ENCODE results near the gene PIM3. TPM values are rescaled to one million over a fixed set of nuclear protein-coding genes. Genes with fewer than 3 reads are reported as not detected.

PIM3 gene
- total and polyA plus RNA-seq, 10 of the 15 experiments (the other 5 are each of a cell fraction or from before 2014, with no cell fraction given) = 0.31 to 60.8 (median 12.4) TPM

GRCh38 chr22:49928185-49928495, 32.4 kb upstream of the PIM3 start:
- peaks cover 59% of the 10 kb centered on the region for H3K4me1 ChIP-seq (ENCODE audit: control insufficient read depth, insufficient read depth, low read length)
- SMC1A ChIA-PET (ENCODE audit: uncharacterized antibody, unreplicated experiment) = no interaction called here
- in situ Hi-C loops (cut with MboI) = no loop called here
- TF ChIP-seq CHD4 (IDR thresholded peaks at IDR 0.05) (no peak), YY1 (IDR thresholded peaks at IDR 0.05; ENCODE audit: low read depth, low read length) (no peak), MXI1 (IDR thresholded peaks at IDR 0.05; ENCODE audit: low read depth, low read length) (no peak), NFYB (IDR thresholded peaks at IDR 0.05; ENCODE audit: insufficient read depth, low read depth, low read length) (no peak), SIN3A (IDR thresholded peaks at IDR 0.05; ENCODE audit: low read depth, low read length) (no peak), NBN (IDR thresholded peaks at IDR 0.05) (no peak), ESRRA (IDR thresholded peaks at IDR 0.05; ENCODE audit: low read length) (no peak), MTA3 (IDR thresholded peaks at IDR 0.05; ENCODE audit: borderline replicate concordance, low read length) (no peak), ZNF384 (IDR thresholded peaks at IDR 0.05; ENCODE audit: borderline replicate concordance, low read depth, low read length) (no peak), USF2 (IDR thresholded peaks at IDR 0.05; ENCODE audit: borderline replicate concordance, low read depth, low read length) (no peak), ZBED1 (IDR thresholded peaks at IDR 0.05; ENCODE audit: borderline replicate concordance) (no peak), EED (IDR thresholded peaks at IDR 0.05; ENCODE audit: low read depth) (no peak), BCL11A (IDR thresholded peaks at IDR 0.05; ENCODE audit: low read depth, low read length) (no peak), RAD21 (IDR thresholded peaks at IDR 0.05; ENCODE audit: insufficient read depth, low read depth, low read length) (no peak)
- TF ChIP-seq, protein P1, sequence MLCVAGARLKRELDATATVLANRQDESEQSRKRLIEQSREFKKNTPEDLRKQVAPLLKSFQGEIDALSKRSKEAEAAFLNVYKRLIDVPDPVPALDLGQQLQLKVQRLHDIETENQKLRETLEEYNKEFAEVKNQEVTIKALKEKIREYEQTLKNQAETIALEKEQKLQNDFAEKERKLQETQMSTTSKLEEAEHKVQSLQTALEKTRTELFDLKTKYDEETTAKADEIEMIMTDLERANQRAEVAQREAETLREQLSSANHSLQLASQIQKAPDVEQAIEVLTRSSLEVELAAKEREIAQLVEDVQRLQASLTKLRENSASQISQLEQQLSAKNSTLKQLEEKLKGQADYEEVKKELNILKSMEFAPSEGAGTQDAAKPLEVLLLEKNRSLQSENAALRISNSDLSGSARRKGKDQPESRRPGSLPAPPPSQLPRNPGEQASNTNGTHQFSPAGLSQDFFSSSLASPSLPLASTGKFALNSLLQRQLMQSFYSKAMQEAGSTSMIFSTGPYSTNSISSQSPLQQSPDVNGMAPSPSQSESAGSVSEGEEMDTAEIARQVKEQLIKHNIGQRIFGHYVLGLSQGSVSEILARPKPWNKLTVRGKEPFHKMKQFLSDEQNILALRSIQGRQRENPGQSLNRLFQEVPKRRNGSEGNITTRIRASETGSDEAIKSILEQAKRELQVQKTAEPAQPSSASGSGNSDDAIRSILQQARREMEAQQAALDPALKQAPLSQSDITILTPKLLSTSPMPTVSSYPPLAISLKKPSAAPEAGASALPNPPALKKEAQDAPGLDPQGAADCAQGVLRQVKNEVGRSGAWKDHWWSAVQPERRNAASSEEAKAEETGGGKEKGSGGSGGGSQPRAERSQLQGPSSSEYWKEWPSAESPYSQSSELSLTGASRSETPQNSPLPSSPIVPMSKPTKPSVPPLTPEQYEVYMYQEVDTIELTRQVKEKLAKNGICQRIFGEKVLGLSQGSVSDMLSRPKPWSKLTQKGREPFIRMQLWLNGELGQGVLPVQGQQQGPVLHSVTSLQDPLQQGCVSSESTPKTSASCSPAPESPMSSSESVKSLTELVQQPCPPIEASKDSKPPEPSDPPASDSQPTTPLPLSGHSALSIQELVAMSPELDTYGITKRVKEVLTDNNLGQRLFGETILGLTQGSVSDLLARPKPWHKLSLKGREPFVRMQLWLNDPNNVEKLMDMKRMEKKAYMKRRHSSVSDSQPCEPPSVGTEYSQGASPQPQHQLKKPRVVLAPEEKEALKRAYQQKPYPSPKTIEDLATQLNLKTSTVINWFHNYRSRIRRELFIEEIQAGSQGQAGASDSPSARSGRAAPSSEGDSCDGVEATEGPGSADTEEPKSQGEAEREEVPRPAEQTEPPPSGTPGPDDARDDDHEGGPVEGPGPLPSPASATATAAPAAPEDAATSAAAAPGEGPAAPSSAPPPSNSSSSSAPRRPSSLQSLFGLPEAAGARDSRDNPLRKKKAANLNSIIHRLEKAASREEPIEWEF (IDR thresholded peaks at IDR 0.05; ENCODE audit: insufficient replicate concordance, low read depth, low read length) = no peak
- TF ChIP-seq, protein P2, sequence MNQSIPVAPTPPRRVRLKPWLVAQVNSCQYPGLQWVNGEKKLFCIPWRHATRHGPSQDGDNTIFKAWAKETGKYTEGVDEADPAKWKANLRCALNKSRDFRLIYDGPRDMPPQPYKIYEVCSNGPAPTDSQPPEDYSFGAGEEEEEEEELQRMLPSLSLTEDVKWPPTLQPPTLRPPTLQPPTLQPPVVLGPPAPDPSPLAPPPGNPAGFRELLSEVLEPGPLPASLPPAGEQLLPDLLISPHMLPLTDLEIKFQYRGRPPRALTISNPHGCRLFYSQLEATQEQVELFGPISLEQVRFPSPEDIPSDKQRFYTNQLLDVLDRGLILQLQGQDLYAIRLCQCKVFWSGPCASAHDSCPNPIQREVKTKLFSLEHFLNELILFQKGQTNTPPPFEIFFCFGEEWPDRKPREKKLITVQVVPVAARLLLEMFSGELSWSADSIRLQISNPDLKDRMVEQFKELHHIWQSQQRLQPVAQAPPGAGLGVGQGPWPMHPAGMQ (IDR thresholded peaks at IDR 0.05; ENCODE audit: borderline replicate concordance) = no peak
- TF ChIP-seq, protein P3, sequence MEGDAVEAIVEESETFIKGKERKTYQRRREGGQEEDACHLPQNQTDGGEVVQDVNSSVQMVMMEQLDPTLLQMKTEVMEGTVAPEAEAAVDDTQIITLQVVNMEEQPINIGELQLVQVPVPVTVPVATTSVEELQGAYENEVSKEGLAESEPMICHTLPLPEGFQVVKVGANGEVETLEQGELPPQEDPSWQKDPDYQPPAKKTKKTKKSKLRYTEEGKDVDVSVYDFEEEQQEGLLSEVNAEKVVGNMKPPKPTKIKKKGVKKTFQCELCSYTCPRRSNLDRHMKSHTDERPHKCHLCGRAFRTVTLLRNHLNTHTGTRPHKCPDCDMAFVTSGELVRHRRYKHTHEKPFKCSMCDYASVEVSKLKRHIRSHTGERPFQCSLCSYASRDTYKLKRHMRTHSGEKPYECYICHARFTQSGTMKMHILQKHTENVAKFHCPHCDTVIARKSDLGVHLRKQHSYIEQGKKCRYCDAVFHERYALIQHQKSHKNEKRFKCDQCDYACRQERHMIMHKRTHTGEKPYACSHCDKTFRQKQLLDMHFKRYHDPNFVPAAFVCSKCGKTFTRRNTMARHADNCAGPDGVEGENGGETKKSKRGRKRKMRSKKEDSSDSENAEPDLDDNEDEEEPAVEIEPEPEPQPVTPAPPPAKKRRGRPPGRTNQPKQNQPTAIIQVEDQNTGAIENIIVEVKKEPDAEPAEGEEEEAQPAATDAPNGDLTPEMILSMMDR (IDR thresholded peaks at IDR 0.05 in 2 of 3, conservative IDR thresholded peaks at IDR 0.05 in 1 of 3; ENCODE audit: control insufficient read depth in 2 of 3, extremely low read depth in 1 of 3, insufficient read depth in 1 of 3, low read depth in 3 of 3, low read length in 3 of 3) = no peak

More at GRCh38 chr22:49928185-49928495, 32.4 kb upstream of the PIM3 start:
- DNase-seq (ENCODE audit: low read depth, low spot score) (no peak), FAIRE-seq (no peak), ATAC-seq (no peak)
- BruUV-seq (replicated peaks) = no TSS peak
- ChIA-PET RAD21 (ENCODE audit: unreplicated experiment) (interaction anchor here (1.1 to 1.3 kb wide), 2 partner anchors 102 to 161 kb away, joined by 3 to 4 read pairs; no protein-coding TSS in a partner anchor), CTCF (interaction anchor here (1.6 to 2.2 kb wide), 2 partner anchors 102 to 161 kb away, joined by 5 to 8 read pairs; no protein-coding TSS in a partner anchor), POLR2A (interaction anchor here (1.0 kb wide), 1 partner anchor 52 kb away, joined by 3 read pairs; no protein-coding TSS in a partner anchor)
- WGBS (ENCODE audit: insufficient coverage, insufficient replicate concordance, low lambda C conversion rate, missing lambda C conversion rate) = 49% methylated on average over 8 of the region's 8 CpGs
- Histone ChIP-seq H3K9ac (ENCODE audit: control insufficient read depth, insufficient read depth, low read length) (no peak overlapping the region), H3K4me2 (ENCODE audit: control insufficient read depth, insufficient read depth) (no peak overlapping the region), H3K27me3 (replicated peaks in 1 of 2; ENCODE audit: control insufficient read depth in 2 of 2, insufficient read depth in 2 of 2, low read length in 1 of 2) (no peaks in the 10 kb centered on the region), H4K20me1 (ENCODE audit: control insufficient read depth, insufficient read depth) (no peaks in the 10 kb centered on the region), H3K36me3 (ENCODE audit: control insufficient read depth in 2 of 2, insufficient read depth in 2 of 2, low read length in 1 of 2) (peaks cover 0 to 2% of the 10 kb centered on the region in 2 experiments; a peak in 3 of 4 replicates), H3K4me3 (no peak overlapping the region), H3K9me3 (replicated peaks; ENCODE audit: control insufficient read depth, insufficient read depth, low read length) (no peaks in the 10 kb centered on the region), H2AFZ (ENCODE audit: control insufficient read depth, low read depth, low read length) (no peak overlapping the region), H3K27ac (ENCODE audit: control insufficient read depth, insufficient read depth) (no peak overlapping the region), H3K79me2 (ENCODE audit: control insufficient read depth, insufficient read depth, low read length) (no peaks in the 10 kb centered on the region; the same call in 1 of the 2 replicates)
- intact Hi-C loops (cut with micrococcal nuclease; ENCODE audit: unreplicated experiment) = no loop called here
